SK-N-SH treated with all-trans-retinoic acid at 6 μM for 48 hours (cell line): ENCODE results near the gene OPHN1.

ENCODE experiments used
- BACH2 ChIP-seq: fragments of 250-450 bp; sonication (Bioruptor Pico); IDR thresholded peaks from 2 replicates; pipeline ENCODE4 v1.9.0; 2021; ENCODE audit warnings: mild to moderate bottlenecking, borderline replicate concordance
- CSDC2 ChIP-seq: fragments of 250-450 bp; sonication (Bioruptor Pico); IDR thresholded peaks from 2 replicates; pipeline ENCODE4 v1.5.0; 2020; ENCODE audit warnings: mild to moderate bottlenecking, moderate library complexity
- GLIS3 ChIP-seq: fragments of 250-450 bp; sonication (Bioruptor Pico); IDR thresholded peaks from 2 replicates; pipeline ENCODE4 v1.5.0; 2020; ENCODE audit warnings: mild to moderate bottlenecking, moderate library complexity
- TCF4 ChIP-seq: fragments of 250-450 bp; sonication (Bioruptor Pico); IDR thresholded peaks from 2 replicates; pipeline ENCODE4 v1.8.0; 2021; ENCODE audit warnings: mild to moderate bottlenecking, moderate library complexity, borderline replicate concordance
- TOX ChIP-seq: fragments of 250-450 bp; sonication (Bioruptor Pico); IDR thresholded peaks from 2 replicates; pipeline ENCODE4 v1.8.0; 2021; ENCODE audit warnings: mild to moderate bottlenecking, moderate library complexity, borderline replicate concordance
- ZFP3 ChIP-seq: fragments of 250-450 bp; sonication (Bioruptor Pico); IDR thresholded peaks from 2 replicates; pipeline ENCODE4 v1.5.0; 2020; ENCODE audit warnings: mild to moderate bottlenecking, moderate library complexity
- ZNF565 ChIP-seq: fragments of 450-650 bp; formaldehyde crosslinking; conservative IDR thresholded peaks from 2 replicates; pipeline ENCODE4 v1.5.0; 2020; ENCODE audit warnings: low read depth, mild to moderate bottlenecking, moderate library complexity
- ZNF70 ChIP-seq: fragments of 450-650 bp; formaldehyde crosslinking; IDR thresholded peaks from 2 replicates; pipeline ENCODE4 v1.5.0; 2020; ENCODE audit warnings: mild to moderate bottlenecking, moderate library complexity
- ZNF8 ChIP-seq: fragments of 450-650 bp; formaldehyde crosslinking; IDR thresholded peaks from 2 replicates; pipeline ENCODE4 v1.5.0; 2020; ENCODE audit warnings: mild to moderate bottlenecking, moderate library complexity
- TF ChIP-seq, protein P1 (sequence below): fragments of 250-450 bp; sonication (Bioruptor Pico); IDR thresholded peaks from 2 replicates; pipeline ENCODE4 v1.8.0; 2020; ENCODE audit warnings: mild to moderate bottlenecking, moderate library complexity, borderline replicate concordance

DNA sequence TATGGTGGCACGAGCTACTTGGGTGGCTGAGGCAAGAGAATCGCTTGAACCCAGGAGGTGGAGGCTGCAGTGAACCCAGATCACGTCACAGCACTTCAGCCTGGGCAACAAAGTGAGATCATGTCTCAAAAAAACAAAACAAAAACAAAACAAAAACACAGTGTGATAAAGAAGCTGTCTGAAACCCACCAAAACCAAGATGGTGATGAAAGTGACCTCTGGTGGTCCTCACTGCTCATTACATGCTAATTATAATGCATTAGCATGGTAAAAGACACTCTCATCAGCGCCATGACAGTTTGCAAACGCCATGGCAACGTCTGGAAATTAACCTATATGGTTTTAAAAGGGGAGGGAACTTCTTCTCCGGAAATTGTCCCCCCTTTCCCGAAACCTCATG lies 29.4 kb upstream of the OPHN1 start:
- TF ChIP-seq ZNF8 (CRISPR knock-in tag) (no peak), ZFP3 (CRISPR knock-in tag) (no peak), TCF4 (no peak), GLIS3 (CRISPR knock-in tag) (no peak), ZNF565 (CRISPR knock-in tag) (no peak), BACH2 (CRISPR knock-in tag) (no peak), TOX (no peak), ZNF70 (no peak), CSDC2 (CRISPR knock-in tag) (no peak)
- TF ChIP-seq, protein P1, sequence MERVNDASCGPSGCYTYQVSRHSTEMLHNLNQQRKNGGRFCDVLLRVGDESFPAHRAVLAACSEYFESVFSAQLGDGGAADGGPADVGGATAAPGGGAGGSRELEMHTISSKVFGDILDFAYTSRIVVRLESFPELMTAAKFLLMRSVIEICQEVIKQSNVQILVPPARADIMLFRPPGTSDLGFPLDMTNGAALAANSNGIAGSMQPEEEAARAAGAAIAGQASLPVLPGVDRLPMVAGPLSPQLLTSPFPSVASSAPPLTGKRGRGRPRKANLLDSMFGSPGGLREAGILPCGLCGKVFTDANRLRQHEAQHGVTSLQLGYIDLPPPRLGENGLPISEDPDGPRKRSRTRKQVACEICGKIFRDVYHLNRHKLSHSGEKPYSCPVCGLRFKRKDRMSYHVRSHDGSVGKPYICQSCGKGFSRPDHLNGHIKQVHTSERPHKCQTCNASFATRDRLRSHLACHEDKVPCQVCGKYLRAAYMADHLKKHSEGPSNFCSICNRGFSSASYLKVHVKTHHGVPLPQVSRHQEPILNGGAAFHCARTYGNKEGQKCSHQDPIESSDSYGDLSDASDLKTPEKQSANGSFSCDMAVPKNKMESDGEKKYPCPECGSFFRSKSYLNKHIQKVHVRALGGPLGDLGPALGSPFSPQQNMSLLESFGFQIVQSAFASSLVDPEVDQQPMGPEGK (CRISPR knock-in tag), result no peak
